Middle frontal gyrus (tissue), 1 donor: ENCODE results near the gene EN2.

Source experiments
- DNase-seq: peaks from one replicate; pipeline ENCODE4 v3.0.0-alpha.2; 2015; ENCODE audit warnings: low spot score; ENCODE audit errors: extremely low spot score

EN2 gene

DNA sequence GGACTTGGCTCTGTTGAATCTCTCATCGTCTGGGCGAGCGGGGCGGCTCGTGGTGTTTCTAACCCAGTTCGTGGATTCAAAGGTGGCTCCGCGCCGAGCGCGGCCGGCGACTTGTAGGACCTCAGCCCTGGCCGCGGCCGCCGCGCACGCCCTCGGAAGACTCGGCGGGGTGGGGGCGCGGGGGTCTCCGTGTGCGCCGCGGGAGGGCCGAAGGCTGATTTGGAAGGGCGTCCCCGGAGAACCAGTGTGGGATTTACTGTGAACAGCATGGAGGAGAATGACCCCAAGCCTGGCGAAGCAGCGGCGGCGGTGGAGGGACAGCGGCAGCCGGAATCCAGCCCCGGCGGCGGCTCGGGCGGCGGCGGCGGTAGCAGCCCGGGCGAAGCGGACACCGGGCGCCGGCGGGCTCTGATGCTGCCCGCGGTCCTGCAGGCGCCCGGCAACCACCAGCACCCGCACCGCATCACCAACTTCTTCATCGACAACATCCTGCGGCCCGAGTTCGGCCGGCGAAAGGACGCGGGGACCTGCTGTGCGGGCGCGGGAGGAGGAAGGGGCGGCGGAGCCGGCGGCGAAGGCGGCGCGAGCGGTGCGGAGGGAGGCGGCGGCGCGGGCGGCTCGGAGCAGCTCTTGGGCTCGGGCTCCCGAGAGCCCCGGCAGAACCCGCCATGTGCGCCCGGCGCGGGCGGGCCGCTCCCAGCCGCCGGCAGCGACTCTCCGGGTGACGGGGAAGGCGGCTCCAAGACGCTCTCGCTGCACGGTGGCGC lies at the start of gene EN2:
TSS of gene EN2 (plus strand) at position 19 of the 767 bp plus-strand sequence. CDS start at position 268, 249 bp downstream.
- no peak for DNase-seq

DNA sequence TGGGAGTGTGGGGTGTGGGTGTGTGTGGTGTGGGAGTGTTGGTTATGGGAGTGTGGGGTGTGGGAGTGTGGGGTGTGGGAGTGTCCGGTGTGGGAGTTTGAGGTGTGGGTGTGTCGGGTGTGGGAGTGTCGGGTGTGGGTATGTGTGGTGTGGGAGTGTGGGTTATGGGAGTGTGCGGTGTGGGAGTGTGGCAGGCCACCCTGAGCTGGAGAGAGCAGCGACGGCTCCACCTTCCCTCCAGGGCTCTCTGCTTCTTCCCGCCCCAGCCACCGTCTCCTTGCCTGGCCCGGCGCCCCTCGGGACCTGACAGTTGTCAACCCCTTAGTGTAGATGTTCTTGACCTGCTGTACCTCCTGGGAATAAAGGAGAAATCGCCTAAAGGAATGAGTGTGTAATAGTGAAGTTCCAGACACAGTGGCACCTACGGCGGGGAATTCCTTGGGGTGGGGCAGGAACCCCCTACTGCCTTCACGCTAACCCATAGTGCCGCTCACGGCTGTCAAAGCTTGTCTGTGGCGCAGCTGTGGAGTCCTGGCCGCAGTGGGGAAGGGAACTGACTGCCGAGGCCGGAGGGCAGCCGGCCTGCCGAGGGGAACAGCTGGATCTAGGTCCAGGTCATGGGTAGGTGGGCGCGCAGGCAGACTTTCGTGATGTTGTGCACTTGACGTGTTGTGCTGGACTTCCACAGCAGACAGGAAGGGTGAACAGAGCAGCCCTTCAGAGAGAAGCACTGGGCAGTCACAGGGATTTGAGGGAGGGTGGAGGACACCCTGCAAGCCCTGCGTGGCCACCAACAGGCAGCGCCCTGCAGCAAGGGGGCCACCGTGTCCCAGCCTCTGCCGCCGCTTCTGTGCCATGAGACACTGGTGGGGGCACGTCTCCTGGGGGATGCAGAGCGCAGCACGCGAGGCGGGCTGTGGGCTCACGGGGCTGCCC lies 49.0 kb upstream of the EN2 start:
- no peak for DNase-seq

DNA sequence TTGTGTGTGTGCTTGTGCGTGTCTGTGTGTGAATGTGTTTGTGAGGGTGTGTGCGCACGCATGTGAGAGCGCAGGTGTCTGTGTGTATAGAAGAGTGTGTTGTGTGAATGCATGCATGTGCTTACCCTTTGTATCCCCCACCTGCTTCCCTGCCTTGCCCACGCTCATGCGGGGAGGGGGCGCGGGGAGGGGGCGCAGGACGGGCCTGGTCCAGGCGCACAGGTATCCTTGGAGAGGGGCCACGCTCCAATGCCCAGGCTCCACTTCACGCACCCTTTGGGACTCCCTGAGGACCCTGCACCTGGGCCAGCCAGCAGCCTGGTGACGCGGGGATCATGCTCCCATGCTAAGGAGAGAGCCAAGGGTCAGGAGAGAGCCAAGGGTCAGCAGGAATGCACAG lies 47.9 kb upstream of the EN2 start:
- no peak for DNase-seq

DNA sequence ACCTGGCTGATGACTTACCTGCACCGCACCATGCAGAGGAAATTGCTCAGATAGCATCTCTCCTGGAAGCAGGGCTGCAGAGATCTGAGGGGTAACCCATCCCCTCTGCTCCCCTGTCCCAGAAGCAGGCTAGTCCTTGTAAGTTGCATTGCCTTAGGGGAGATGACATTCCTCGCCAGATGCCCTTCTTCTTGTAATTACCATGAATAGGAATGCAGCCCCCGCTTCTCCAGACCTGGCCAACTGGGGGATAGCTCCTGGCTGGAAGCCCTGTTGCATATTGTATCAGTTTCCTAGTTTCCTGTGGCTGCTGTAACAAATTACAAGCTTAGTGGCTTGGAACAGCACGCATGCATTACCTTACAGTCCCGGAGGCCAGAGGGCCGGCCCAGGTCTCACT lies 47.5 kb upstream of the EN2 start:
- DNase-seq, result no peak

DNA sequence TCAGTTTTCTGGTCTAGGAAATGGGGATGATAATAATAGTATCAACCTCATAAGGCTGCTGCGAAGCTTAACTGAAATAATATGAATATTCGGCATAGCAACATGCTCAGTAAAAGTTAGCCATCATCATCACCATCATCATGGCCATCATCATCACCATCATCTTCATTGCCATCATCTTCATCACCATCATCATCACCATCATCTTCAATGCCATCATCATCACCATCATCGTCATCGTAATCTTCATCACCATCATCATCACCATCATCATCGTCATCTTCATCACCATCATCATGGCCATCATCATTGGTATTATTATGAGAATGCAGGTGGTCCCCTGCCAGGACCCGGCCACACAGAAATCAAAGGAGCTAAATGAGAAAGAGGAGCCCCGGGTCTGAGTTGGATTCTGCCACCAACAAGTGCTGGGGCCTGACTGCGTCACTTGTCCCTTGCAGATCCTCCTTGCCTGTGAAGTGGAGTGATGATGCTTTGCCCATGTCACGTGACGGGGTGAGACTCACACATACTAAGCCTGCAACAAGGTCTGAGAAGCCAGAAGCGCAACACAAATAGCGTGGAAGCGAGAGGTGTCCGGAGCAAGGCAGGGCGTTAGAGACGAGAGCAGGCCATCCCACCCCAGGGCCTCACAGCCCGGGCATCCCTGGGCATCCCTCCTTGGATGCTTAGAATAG lies 46.1 kb upstream of the EN2 start:
- DNase-seq, result no peak

DNA sequence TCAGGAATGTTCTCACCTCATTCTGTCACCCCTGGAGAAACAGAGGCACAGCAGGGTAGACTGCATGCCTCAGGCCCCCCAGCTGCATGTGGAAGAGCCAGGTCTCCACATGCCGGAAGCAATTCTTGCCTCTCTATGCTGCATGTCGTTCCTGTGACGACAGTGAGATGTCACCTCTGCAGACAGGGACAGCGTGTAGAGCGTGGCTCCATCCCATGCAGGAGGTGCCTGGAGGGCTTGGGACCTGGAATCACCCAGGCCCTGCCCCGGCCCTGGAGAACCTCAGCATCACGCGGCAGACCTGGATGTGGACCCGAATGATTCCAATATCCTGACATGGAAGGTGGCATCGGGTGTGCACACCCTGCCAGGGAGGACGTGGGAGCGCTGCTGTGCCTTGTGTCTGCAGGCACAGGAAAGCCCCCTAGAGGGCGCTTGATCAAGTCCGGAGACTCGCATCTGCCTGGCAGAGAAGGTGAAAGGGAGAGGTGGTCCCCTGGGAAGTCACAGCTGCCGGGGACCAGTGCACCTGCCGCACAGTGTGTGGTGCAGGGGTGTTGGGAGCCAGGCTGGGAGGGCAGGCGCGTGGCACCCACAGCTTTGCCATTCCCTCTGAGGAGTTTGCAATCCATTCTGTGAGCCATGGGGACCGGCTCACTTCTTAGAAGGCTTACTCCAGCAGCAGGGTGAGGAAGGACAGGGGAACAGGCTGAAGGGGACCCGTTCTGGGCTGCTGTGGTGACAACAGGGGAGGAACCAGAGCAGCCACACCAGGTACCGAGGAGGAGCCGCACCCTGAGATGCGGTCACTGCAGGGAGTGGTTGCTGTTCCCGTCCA lies 45.3 kb upstream of the EN2 start:
- DNase-seq, result no peak

DNA sequence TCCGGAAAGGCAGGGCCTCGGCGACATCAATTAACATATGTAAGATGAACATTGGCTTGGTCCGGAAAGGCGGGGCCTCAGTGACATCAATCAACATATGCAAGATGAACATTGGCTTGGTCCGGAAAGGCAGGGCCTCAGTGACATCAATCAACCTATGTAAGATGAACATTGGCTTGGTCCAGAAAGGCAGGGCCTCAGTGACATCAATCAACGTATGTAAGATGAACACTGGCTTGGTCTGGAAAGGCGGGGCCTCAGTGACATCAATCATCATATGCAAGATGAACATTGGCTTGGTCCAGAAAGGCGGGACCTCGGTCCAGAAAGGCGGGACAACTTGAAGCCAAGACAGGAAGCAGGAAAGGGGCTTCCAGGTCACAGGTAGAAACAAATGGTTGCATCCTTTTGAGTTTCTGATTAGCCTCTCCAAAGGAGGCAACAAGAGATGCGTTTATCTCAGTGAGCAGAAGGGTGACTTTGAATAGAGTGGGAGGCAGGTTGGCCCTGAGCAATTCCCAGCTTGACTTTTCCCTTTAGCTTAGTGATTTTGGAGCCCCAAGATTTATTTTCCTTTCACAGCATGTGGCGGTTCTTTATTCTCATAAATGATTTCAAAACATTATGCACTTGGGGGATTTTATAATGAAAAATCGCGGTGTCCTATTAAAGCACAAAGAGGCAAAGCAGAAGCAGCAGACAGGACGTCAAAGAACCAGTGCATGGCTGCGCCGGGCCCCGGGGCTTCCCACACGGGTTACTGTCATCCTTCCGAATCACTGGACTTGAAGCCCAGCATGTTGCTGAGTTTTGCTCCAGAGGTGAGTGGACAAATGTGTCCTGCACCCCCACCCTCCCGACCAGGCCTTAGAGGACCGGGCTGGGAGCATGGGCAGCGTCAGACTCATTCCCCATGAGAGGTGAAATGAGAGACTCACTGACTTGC lies 43.1 kb upstream of the EN2 start:
- DNase-seq, result no peak

DNA sequence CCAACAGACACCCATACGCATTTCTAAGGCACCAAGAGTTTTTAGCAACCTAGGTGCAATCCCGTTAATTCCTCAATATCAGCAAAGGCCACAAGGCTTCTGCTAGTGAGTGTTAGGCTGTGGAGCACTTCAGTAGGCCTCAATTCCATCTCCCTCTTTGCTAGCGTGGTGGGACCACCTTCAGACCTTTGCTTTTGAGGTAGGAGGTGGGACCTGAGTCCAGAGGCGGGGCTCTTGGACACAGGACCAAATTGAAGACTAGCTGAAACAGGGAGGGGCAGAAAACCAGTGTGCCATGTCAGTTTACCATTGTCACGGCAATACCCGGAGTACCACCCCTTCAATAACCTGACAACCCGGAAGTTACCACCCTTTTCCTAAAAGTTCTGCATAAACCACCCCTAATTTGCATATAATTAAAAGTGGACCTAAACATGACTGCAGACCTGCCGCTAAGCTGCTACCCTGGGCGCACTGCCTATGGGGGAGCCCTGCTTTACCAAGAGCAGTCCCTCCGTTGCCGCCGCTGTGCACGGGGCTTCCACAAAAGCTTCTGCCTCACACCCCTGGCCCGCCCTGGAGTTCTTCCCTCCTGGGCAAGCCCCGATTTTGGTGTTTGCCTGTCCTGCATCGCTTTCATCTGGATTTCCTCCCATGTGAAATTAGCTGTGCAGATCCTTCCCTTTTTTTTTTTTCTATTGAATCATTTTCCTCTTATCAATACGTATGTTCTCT lies 41.1 kb upstream of the EN2 start:
- DNase-seq, result no peak

DNA sequence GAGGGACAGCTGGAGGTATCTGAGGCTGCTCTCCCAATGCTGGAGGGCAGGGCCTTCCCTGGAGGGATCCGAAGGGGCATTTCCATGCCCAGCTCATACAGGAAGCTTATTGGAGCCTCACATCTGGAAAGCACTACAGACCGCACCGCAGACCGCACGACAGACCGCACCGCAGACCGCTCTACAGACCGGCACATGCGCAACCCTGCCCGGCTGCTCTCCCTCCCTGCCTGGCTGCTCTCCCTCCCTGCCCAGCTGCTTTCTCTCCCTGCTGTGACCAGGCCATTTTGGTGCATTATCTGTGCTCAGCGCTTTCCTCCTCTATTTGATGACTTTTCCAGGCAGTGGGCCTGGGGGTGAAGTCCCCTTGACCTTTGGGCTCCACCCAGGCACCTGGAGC lies 39.6 kb upstream of the EN2 start:
- no peak for DNase-seq

DNA sequence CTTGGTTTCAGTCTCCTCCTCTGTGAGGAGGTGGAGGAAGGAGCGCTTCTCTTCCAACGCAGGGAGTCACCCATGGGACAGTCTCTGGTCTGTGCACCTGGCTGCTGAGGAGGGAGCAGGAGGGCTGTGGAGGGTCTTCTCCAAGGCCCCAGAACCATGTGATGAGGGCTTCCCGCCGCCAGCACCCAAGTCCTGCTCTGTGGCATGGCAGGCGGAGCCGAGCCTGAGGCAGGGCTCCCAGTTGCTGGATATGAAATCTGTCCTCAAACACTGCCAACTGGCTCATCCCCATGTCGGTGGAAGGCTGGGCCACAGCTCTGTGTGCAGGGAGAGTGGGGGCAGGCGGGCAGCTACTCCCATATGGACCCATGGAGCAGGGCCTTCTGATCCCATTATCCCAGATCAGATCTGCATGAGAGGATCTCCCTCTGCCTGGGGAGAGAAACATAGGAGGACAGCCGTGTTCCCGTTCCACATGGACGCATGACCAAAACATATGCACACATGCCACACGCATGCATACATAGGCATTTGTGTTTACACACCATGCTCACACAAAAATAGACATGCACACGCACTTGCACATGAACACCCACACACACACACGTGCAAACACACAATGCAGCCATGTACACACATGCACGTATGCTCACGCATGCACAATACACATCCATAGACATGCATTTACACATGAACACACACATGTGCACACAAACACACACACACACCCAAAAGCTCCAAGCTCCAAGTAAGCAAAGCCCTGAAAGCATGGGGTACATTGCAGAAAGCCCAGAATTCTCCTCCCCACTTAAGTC lies 38.8 kb upstream of the EN2 start:
- DNase-seq, result no peak

DNA sequence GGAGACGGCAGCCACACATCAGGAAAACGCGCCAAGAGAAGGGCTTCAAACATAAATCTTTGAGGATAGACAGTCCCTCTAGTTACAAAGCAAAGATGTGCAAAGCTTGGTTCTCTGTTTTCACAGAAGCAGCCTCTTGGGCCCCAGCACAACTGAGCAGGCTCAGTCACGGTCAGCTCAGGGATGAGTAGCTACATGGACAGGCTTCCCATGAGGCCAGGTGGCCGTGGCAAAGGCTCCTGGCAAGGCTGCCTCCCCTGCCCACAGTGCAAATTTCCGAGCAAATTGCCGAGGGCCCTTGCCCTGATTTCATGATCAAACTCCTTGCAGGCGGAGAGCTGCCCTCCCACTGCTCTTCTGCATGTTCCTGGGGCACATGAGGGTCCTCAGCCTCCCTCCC lies 37.8 kb upstream of the EN2 start:
- no peak for DNase-seq

DNA sequence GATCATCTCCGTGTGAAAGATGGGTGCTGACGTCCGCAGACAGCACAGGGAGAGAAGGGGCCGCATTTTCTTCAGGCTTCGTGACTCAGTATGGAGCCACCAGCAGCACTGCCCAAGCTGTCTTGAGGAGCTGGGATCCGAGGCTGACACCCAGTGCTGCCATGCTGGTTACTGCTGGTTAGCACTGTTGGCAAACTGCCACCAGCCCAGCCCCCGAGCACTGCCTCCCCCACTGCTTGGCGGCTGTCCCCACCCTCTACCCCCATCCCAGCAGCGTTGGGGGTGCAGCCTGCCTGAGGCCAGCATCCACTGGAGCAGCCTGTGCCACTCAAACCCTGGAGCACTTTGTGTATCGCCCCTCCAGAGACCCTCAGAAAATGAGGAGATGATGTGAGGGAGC lies 35.8 kb upstream of the EN2 start:
- no peak for DNase-seq

DNA sequence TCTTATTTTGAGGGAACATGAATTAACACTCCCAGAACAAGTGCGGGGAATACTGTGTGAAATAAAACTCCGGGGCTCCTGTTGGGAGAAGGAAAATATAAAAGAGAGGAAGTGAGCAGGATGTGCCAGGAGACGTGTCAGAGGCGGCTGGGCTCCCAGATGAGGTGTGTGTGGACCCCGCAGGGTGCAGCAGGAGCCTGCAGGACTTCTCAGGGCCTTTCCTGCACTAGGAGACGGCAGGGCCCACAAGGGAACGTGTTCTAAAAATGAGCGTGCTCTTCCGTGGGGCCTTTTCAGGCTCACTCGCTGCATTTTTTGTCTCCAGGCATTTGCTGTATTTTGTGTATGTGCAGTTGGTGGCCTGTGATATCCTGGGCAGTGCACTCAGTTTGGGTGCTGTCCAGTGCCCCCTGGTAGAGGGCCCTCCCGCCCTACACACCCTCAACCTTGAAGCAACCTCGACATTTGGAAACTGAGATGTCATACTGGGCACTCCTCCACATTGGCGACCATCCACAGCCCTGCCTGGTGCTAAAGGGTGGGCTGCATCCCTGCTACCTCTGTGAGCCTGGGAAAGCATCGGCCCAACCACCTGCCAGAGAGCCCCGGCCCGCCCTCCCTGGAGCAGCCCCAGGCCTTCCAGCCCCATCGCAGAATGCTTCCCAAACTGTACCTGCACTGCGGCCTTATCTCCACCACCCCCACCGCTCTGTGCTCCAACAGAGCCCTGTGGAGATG lies 35.2 kb upstream of the EN2 start:
- DNase-seq, result no peak

DNA sequence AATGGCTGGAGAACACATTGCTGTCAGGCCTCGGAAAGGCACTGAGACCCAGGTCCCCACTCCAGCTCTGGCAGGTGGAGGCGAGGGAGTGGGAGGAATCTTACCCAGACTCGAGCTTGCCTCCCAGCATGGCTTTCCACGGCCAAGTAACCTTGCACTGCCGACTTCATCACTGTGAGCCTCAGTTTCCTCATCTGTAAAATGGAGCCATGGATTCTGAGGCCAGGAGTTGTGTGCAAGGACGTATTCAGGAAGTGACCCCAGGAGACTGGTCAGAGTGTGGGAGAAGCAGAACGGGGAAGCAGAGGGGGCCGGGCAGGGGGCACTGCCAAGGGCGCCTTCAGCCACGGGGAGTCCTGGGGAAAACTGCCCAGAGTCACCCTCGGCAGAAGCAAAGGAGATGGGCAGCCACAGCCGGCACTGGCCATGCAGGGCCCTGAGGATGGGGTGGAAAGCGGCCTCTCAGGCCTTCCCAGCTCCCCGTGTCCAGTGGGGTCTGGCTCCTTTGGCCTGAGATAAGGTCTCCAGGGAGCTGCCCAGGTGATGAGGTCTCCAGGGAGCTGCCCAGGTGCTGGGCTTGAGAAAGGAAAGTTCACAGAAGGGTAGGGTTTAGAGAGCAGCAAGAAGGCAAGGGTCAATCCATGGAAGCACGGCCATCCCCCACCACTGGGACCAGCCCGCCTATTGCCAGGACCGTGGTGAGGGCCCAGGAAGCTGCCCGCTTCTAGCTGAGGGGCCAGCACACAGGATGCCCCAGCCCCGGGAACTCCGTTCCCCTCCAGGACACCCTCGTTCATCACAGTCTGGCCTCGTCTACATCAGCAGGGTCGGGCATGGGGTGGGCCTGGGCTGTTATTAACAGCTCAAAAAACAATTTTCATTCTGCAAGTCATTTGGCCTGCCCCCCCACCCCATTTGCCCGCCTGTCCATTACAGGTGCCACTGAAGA lies 34.3 kb upstream of the EN2 start:
- no peak for DNase-seq

DNA sequence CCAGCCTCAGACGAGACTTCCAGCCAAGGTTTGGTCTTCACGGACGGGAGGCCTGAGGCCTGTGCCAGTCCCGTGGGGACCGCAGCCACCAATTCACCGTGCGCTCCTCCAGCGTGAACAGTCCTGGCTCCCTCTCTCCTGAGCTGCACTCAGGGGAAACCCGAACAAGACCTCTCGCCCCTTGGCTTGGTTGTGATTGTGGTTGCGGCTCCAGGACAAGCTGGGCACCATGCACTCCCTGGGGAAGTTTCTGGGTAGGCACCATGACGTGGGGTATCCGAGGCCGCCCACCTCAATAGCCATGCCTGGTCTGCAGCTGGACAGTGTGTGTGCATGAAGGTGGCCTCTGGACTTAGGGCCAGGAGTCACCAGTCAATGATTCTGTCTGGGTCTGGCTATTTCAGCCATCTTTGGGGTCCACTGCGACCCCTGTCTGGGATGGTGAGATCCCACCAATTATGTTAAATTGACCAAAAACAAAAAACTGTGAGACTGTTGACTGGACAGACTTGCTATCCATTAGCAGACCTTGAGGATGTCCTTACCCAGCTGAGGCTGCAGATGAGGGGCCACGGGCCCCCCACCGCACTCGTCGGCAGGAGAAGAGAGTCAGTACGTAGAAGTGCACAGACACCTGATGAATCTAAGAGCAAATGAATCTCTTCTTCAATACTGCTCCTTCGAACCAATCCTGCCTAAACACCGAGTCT lies 33.5 kb upstream of the EN2 start:
- no peak for DNase-seq

DNA sequence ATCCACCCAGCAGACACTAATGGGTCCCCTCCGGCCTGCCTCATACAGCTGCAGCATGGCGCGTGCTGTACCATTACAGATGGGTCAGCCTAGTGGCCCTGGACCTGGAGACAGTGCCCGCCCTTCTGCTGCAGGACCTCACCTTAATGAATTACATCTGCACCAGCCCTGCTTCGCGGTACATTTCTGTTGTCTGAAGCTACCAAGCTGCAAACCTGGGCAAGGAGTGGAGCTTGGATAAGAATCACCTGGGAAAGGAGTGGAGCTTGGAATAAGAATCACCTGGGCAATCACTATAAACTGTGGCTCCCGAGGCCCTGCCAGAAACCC lies 33.0 kb upstream of the EN2 start:
- DNase-seq, result no peak
